Breast epithelium (tissue), 4 donors: ENCODE data around the gene POT1. TPM values are rescaled to one million over a fixed set of nuclear protein-coding genes. Genes with fewer than 3 reads are reported as not detected.

Experiments used
- DNase-seq, 2 donors: peaks; one replicate each; pipeline ENCODE4 v3.0.0-alpha.2; 2019; ENCODE audit warnings: low spot score in 2 of 2
- H3K27ac ChIP-seq, 2 donors: fragments of 200-600 bp; sonication (generic) in 1 of 2; one replicate each; pipeline ENCODE4 v1.5.1; 2016 to 2019; ENCODE audit warnings: mild to moderate bottlenecking in 1 of 2
- H3K27me3 ChIP-seq, 2 donors: fragments of 200-600 bp; sonication (generic) in 1 of 2; one replicate each; pipeline versions ENCODE4 v1.5.1 to v1.6.0; 2017 to 2019; ENCODE audit warnings: control low read depth in 1 of 2, mild to moderate bottlenecking in 1 of 2
- H3K36me3 ChIP-seq: fragments of 200-600 bp; one replicate; pipeline ENCODE4 v1.5.1; 2019
- H3K4me1 ChIP-seq, 2 donors: fragments of 200-600 bp; sonication (generic); one replicate each; pipeline ENCODE4 v1.5.1; 2016 to 2019; ENCODE audit warnings: control low read depth in 1 of 2
- H3K4me3 ChIP-seq, 3 donors: fragments of 200-600 bp; sonication (generic); 1 replicate in 2 of 3; 2 replicates in 1 of 3; pipeline ENCODE4 v1.5.1; 2016 to 2019; ENCODE audit warnings: mild to moderate bottlenecking in 3 of 3, moderate library complexity in 2 of 3
- H3K9me3 ChIP-seq, 2 donors: fragments of 200-600 bp; sonication (generic) in 1 of 2; one replicate each; pipeline ENCODE4 v1.5.1; 2016 to 2019; ENCODE audit warnings: control low read depth in 1 of 2
- POLR2A ChIP-seq: fragments of 450-650 bp; IDR thresholded peaks from one replicate; pipeline ENCODE4 v1.6.1; 2016; ENCODE audit warnings: antibody characterized with exemption, mild to moderate bottlenecking, moderate library complexity
- POLR2AphosphoS5 ChIP-seq, 3 donors: sonication (generic); formaldehyde crosslinking; IDR thresholded peaks; one replicate each; pipeline ENCODE4 v1.6.1; 2017; ENCODE audit warnings: antibody characterized with exemption in 3 of 3
- intact Hi-C: fragments of 100-400 bp; cut with DNase I; formaldehyde crosslinking; loops from one replicate; pipeline ENCODE4 v1.15.1; 2023; ENCODE audit warnings: low total_unique reads
- total RNA-seq, 3 donors: library from RNA; depleted of rRNA; stranded (reverse); fragments of >200 nt; gene quantifications; one replicate each; pipeline ENCODE4 v1.1.0, GENCODE V29; 2016
- TF ChIP-seq, protein P1 (sequence below), 3 donors: fragments of 450-650 bp; IDR thresholded peaks; one replicate each; pipeline ENCODE4 v1.5.1; 2016 to 2017; ENCODE audit warnings: antibody characterized with exemption in 3 of 3, mild to moderate bottlenecking in 3 of 3, moderate library complexity in 3 of 3

The POT1 gene
- total RNA-seq, 3 donors from 2014 or later = 19.7 to 43.6 (median 35.1) TPM

DNA sequence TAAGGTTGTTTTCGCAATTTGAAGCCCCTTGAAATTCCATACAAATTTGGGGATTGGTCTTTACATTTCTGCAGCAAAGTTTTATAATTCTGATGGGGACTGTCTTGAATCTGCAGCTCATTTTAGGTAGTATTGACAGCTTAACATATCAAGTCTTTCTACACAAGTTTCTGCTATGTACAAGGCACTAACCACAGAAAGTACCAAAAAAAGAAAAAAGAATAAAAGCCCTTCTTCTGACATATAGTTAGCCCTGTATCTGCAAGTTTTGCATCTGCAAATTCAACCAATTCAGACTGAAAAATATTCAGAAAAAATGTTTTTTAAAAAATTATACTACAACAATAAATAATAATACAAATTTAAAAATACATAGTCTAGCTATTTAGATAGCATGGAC is 15.3 kb downstream of the POT1 start:
- no peak overlapping the region for H3K4me3 ChIP-seq
- intact Hi-C loops = no loop called here
- DNase-seq = no peak
- H3K9me3 ChIP-seq = no peaks in the 10 kb centered on the region
- no peaks in the 10 kb centered on the region for H3K36me3 ChIP-seq
- no peaks in the 10 kb centered on the region for H3K4me1 ChIP-seq
- no peak for TF ChIP-seq POLR2AphosphoS5 (IDR thresholded peaks at IDR 0.05)
- TF ChIP-seq, protein P1, sequence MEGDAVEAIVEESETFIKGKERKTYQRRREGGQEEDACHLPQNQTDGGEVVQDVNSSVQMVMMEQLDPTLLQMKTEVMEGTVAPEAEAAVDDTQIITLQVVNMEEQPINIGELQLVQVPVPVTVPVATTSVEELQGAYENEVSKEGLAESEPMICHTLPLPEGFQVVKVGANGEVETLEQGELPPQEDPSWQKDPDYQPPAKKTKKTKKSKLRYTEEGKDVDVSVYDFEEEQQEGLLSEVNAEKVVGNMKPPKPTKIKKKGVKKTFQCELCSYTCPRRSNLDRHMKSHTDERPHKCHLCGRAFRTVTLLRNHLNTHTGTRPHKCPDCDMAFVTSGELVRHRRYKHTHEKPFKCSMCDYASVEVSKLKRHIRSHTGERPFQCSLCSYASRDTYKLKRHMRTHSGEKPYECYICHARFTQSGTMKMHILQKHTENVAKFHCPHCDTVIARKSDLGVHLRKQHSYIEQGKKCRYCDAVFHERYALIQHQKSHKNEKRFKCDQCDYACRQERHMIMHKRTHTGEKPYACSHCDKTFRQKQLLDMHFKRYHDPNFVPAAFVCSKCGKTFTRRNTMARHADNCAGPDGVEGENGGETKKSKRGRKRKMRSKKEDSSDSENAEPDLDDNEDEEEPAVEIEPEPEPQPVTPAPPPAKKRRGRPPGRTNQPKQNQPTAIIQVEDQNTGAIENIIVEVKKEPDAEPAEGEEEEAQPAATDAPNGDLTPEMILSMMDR (IDR thresholded peaks at IDR 0.05) = no peak
- TF ChIP-seq POLR2A = no peak
- no peaks in the 10 kb centered on the region for H3K27me3 ChIP-seq
- H3K27ac ChIP-seq = no peak overlapping the region

DNA sequence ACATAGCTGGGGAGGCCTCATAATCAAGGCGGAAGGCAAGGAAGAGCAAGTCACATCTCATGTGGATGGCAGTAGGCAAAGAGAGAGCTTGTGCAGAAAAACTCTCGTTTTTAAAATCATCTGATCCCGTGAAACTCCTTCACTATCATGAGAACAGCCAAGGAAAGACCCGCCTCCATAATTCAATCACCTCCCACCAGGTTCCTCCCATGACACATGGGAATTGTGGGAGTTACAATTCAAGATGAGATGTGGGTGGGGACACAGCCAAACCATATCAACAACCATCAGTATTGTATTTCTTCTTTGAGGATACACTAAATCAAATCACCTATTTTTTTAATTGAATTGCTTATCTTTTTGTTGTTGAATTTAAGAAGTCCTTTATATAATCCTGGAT is 16.7 kb downstream of the POT1 start:
- H3K36me3 ChIP-seq = no peaks in the 10 kb centered on the region
- DNase-seq = no peak
- H3K4me1 ChIP-seq = no peaks in the 10 kb centered on the region
- no peak overlapping the region for H3K27ac ChIP-seq
- intact Hi-C loops = no loop called here
- no peaks in the 10 kb centered on the region for H3K27me3 ChIP-seq
- TF ChIP-seq POLR2A = no peak
- TF ChIP-seq POLR2AphosphoS5 (IDR thresholded peaks at IDR 0.05) = no peak
- H3K9me3 ChIP-seq = no peaks in the 10 kb centered on the region
- H3K4me3 ChIP-seq = no peak overlapping the region

DNA sequence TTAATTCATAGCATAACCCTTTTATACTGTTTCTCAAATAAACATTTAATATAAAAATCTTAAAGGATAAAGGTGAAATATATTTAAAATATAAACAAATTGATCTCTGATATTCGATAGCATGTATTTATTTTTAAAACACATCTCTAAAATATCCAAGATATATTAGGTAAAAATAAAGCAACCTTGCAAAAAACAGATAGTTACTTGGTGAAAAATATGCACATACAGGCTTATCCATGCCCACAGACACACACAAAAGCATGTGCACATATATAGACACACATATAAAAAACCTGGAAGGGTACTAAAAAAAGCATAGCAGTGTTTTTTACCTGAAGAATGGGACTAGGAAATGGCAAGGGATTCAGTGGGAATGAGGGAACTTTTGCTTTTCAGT is 19.8 kb downstream of the POT1 start:
- no peaks in the 10 kb centered on the region for H3K36me3 ChIP-seq
- intact Hi-C loops = no loop called here
- no peak overlapping the region for H3K27ac ChIP-seq
- TF ChIP-seq POLR2A (no peak), POLR2AphosphoS5 (IDR thresholded peaks at IDR 0.05) (no peak)
- TF ChIP-seq, protein P1 (IDR thresholded peaks at IDR 0.05) = no peak
- DNase-seq = no peak
- no peaks in the 10 kb centered on the region for H3K9me3 ChIP-seq
- H3K27me3 ChIP-seq = no peaks in the 10 kb centered on the region
- no peak overlapping the region for H3K4me3 ChIP-seq
- H3K4me1 ChIP-seq = no peaks in the 10 kb centered on the region

DNA sequence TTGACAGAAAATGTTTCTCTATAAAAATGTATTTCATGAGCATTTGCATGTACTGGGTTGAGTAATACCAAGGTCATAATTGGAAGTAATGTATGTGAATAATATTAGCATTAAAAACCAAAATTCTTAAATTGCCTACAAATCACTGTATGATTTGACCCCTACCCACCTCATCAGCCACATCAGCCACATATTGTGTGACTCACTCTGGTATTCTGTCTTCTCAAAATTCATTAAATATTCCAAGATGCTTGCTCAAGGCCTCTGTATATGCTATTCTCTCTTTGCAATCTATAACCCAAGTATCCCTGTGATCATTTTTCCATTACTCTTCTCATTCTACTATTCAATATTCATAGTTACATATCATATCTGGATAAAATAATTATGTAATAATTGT is 21.4 kb downstream of the POT1 start:
- TF ChIP-seq POLR2AphosphoS5 (IDR thresholded peaks at IDR 0.05) (no peak), POLR2A (no peak)
- TF ChIP-seq, protein P1 (IDR thresholded peaks at IDR 0.05) = no peak
- Histone ChIP-seq H3K4me3 (no peak overlapping the region), H3K9me3 (no peaks in the 10 kb centered on the region), H3K27me3 (no peaks in the 10 kb centered on the region), H3K4me1 (no peaks in the 10 kb centered on the region), H3K27ac (no peak overlapping the region), H3K36me3 (no peaks in the 10 kb centered on the region)
- no peak for DNase-seq
- intact Hi-C loops = no loop called here

DNA sequence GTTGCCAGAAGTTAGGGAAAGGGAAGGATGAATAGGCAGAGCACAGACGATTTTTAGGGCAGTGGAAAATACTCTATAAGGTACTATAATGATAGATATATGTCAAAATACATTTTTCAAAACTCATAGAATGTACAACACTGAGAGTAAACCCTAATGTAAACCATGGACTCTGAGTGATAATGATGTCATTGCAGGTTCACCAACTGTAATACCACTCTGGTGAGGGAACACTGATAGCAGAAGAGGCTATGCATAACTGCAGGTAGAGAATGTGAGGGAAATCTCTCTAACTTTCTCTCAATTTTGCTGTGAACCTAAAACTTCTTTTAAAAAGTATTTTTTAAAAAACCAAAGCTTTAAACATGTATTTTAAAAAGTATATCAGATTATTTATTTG is 22.1 kb downstream of the POT1 start:
- intact Hi-C loops = no loop called here
- no peak overlapping the region for H3K4me3 ChIP-seq
- no peaks in the 10 kb centered on the region for H3K9me3 ChIP-seq
- no peak for DNase-seq
- H3K36me3 ChIP-seq = no peaks in the 10 kb centered on the region
- no peaks in the 10 kb centered on the region for H3K4me1 ChIP-seq
- H3K27me3 ChIP-seq = no peaks in the 10 kb centered on the region
- no peak overlapping the region for H3K27ac ChIP-seq
- TF ChIP-seq POLR2AphosphoS5 (IDR thresholded peaks at IDR 0.05) = no peak
- TF ChIP-seq POLR2A = no peak
- TF ChIP-seq, protein P1 (IDR thresholded peaks at IDR 0.05) = no peak

DNA sequence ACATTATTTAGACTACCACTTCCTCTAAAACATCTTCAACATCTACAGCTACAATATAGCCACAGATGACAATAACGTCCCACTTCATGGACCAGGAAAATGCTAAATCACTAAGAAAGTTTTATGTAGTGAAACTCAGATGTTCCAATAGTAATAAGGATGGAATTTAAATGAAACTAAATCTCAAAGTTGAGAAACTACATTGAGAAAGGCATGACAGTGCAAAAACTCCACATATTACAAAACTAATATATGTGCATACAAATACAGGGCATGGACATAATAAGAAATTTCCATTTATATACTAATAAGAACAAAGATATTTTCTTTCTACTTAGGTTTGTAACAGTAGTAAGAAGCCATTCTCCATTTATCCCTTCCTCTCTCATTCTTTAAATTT is 31.1 kb downstream of the POT1 start:
- Histone ChIP-seq H3K36me3 (no peaks in the 10 kb centered on the region), H3K9me3 (no peaks in the 10 kb centered on the region), H3K27ac (no peak overlapping the region), H3K4me1 (no peaks in the 10 kb centered on the region), H3K4me3 (no peak overlapping the region), H3K27me3 (no peaks in the 10 kb centered on the region)
- TF ChIP-seq, protein P1 (IDR thresholded peaks at IDR 0.05) = no peak
- TF ChIP-seq POLR2AphosphoS5 (IDR thresholded peaks at IDR 0.05) (no peak), POLR2A (no peak)
- intact Hi-C loops = no loop called here
- no peak for DNase-seq
